OCI-LY1 (cell line): ENCODE measurements around the gene IFT43.

Source experiments
- CTCF ChIP-seq: fragments of 200-600 bp; sonication (generic), shearing (Covaris generic); IDR thresholded peaks from 2 replicates; pipeline ENCODE4 v1.5.1; 2017; ENCODE audit warnings: mild to moderate bottlenecking, antibody characterized with exemption, low read length, moderate library complexity, mixed read lengths
- EZH2 ChIP-seq: fragments of 200-600 bp; sonication (generic), shearing (Covaris generic); IDR thresholded peaks from 2 replicates; pipeline ENCODE4 v1.8.0; 2017; ENCODE audit warnings: borderline replicate concordance, mixed run types, mild to moderate bottlenecking, antibody characterized with exemption, low read length, moderate library complexity, mixed read lengths

GRCh38 chr14:75977582-75977943 is 8.0 kb upstream of the IFT43 start:
- TF ChIP-seq CTCF (no peak), EZH2 (no peak)
